K562 (cell line): ENCODE data around the gene RIIAD1. TPM values are rescaled to one million over a fixed set of nuclear protein-coding genes. Genes with fewer than 3 reads are reported as not detected.

Source experiments
- BDP1 ChIP-seq: IDR thresholded peaks from 3 replicates; pipeline ENCODE4 v1.6.1; 2011; ENCODE audit not compliant: insufficient read length, insufficient read depth
- BRF1 ChIP-seq: IDR thresholded peaks from 3 replicates; pipeline ENCODE4 v1.6.1; 2011; ENCODE audit warnings: borderline replicate concordance, mild to moderate bottlenecking; ENCODE audit not compliant: insufficient read length; ENCODE audit errors: extremely low read depth
- CREB3L1 ChIP-seq: fragments of 450-650 bp; IDR thresholded peaks from 2 replicates; pipeline ENCODE4 v1.6.1; 2014; ENCODE audit warnings: low read depth, mild to moderate bottlenecking, moderate library complexity, borderline replicate concordance
- CSDE1 ChIP-seq, 2 experiments: fragments of 450-650 bp; IDR thresholded peaks; 2 replicates each; pipeline ENCODE4 v1.6.1; 2016; ENCODE audit warnings: mild to moderate bottlenecking in 1 of 2
- E2F6 ChIP-seq, 2 experiments: IDR thresholded peaks; 2 replicates each; pipeline ENCODE4 v1.6.1; 2011; ENCODE audit warnings: borderline replicate concordance in 1 of 2, control low read depth in 1 of 2, low read depth in 1 of 2, low read length in 1 of 2, mild to moderate bottlenecking in 1 of 2, mixed read lengths in 1 of 2, moderate library complexity in 1 of 2; ENCODE audit not compliant: insufficient read depth in 1 of 2, insufficient read length in 1 of 2, poor library complexity in 1 of 2, severe bottlenecking in 1 of 2; ENCODE audit errors: extremely low read depth in 1 of 2
- ESRRA ChIP-seq: fragments of 450-650 bp; IDR thresholded peaks from 2 replicates; pipeline ENCODE4 v1.6.1; 2014; ENCODE audit warnings: low read depth, mild to moderate bottlenecking, moderate library complexity, borderline replicate concordance
- KLF13 ChIP-seq: fragments of 450-650 bp; IDR thresholded peaks from 2 replicates; pipeline ENCODE4 v1.6.1; 2016; ENCODE audit warnings: missing genetic modification characterization, low read depth, mild to moderate bottlenecking, missing compliant biosample characterization, moderate library complexity, borderline replicate concordance
- MAZ ChIP-seq, 2 experiments: fragments of 450-650 bp in 1 of 2; sonication (generic) in 1 of 2; formaldehyde crosslinking; IDR thresholded peaks in 1 of 2; conservative IDR thresholded peaks in 1 of 2; 2 replicates each; pipeline versions ENCODE4 v1.4.0 to v1.5.0; 2020; ENCODE audit warnings: mild to moderate bottlenecking in 1 of 2, missing genetic modification reagents in 1 of 2
- MXD1 ChIP-seq: fragments of 250-450 bp; sonication (Bioruptor Pico); IDR thresholded peaks from 2 replicates; pipeline ENCODE4 v1.8.0; 2021; ENCODE audit warnings: borderline replicate concordance, mild to moderate bottlenecking, moderate library complexity; ENCODE audit not compliant: poor library complexity, severe bottlenecking
- RAD21 ChIP-seq, 2 experiments: fragments of 250-450 bp in 1 of 2; fragments of 450-650 bp in 1 of 2; sonication (Bioruptor Pico) in 1 of 2; formaldehyde crosslinking in 1 of 2; IDR thresholded peaks in 1 of 2; conservative IDR thresholded peaks in 1 of 2; 2 replicates each; pipeline versions ENCODE4 v1.4.0 to v1.8.0; 2020 to 2022; ENCODE audit warnings: mild to moderate bottlenecking in 2 of 2, moderate library complexity in 1 of 2
- STAG1 ChIP-seq: sonication (generic); formaldehyde crosslinking; IDR thresholded peaks from 2 replicates; pipeline ENCODE4 v1.5.0; 2020; ENCODE audit warnings: missing genetic modification reagents, borderline replicate concordance
- TRIM24 ChIP-seq, 2 experiments: fragments of 450-650 bp; IDR thresholded peaks; 2 replicates each; pipeline ENCODE4 v1.6.1; 2016
- ZBTB11 ChIP-seq, 3 experiments: fragments of 200-800 bp in 1 of 3; fragments of 250-450 bp in 1 of 3; fragments of 450-650 bp in 1 of 3; sonication (Bioruptor Pico) in 1 of 3; sonication (Bioruptor generic) in 1 of 3; formaldehyde crosslinking in 1 of 3; IDR thresholded peaks; 2 replicates each; pipeline versions ENCODE4 v1.6.1 to v1.8.0; 2016 to 2022; ENCODE audit warnings: mild to moderate bottlenecking in 2 of 3, missing genetic modification characterization in 2 of 3, missing compliant biosample characterization in 1 of 3, moderate library complexity in 1 of 3
- ZBTB7A ChIP-seq: IDR thresholded peaks from 2 replicates; pipeline ENCODE4 v1.6.1; 2011; ENCODE audit warnings: low read depth, mild to moderate bottlenecking, low read length, moderate library complexity, borderline replicate concordance; ENCODE audit not compliant: control insufficient read depth
- ZC3H11A ChIP-seq: IDR thresholded peaks from 2 replicates; pipeline ENCODE4 v1.6.1; 2012; ENCODE audit warnings: low read depth, low read length, improper control_type of control experiment
- ZEB2 ChIP-seq: fragments of 450-650 bp; IDR thresholded peaks from 2 replicates; pipeline ENCODE4 v1.6.1; 2016
- ZNF274 ChIP-seq: IDR thresholded peaks from 2 replicates; pipeline ENCODE4 v1.6.1; 2011; ENCODE audit warnings: low read depth, mild to moderate bottlenecking, low read length, moderate library complexity, borderline replicate concordance
- ZNF707 ChIP-seq: fragments of 250-450 bp; sonication (Bioruptor Pico); conservative IDR thresholded peaks from 2 replicates; pipeline ENCODE4 v1.8.0; 2022; ENCODE audit warnings: inconsistent platforms, mild to moderate bottlenecking, moderate library complexity
- ZNF717 ChIP-seq: fragments of 250-450 bp; sonication (Bioruptor Pico); IDR thresholded peaks from 2 replicates; pipeline ENCODE4 v1.5.0; 2021
- polyA plus RNA-seq, 8 experiments: library from polyadenylated mRNA; depleted of rRNA in 4 of 8; stranded (reverse) in 5 of 8; unstranded in 3 of 8; fragments of >200 nt; fragmentation: Nextera tagmentation in 2 of 8; fragmentation: Illumina TruSeq in 1 of 8; extraction: Ambion mirVana in 2 of 8; extraction: Trizol in 1 of 8; gene quantifications; 2 replicates each; pipeline versions ENCODE4 v1.2.1 to v1.2.3, GENCODE V29; 2011 to 2014; ENCODE audit warnings: inconsistent platforms in 1 of 8, missing spikeins in 1 of 8
- total RNA-seq, 7 experiments: library from RNA; depleted of rRNA in 6 of 7; stranded (reverse); fragments of >200 nt in 6 of 7; fragmentation: Illumina TruSeq in 2 of 7; extraction: Trizol in 2 of 7; gene quantifications; 2 replicates each; pipeline versions ENCODE4 v1.2.1 to v1.2.3, GENCODE V29; 2011 to 2021; ENCODE audit warnings: low replicate concordance in 1 of 7

RIIAD1 gene
- total and polyA plus RNA-seq, 9 of the 15 experiments (the other 6 are each of a cell fraction or from before 2014, with no cell fraction given): not detected

GRCh38 chr1:151714820-151715725 lies 6.2 kb upstream of the RIIAD1 start (continued):
- TF ChIP-seq ZNF707 (CRISPR knock-in tag): no peak
- TF ChIP-seq MAZ (CRISPR knock-in tag; conservative IDR thresholded peaks at IDR 0.05 in 1 of 2, IDR thresholded peaks at IDR 0.05 in 1 of 2): peak in 1 of 2 experiments; percentile 57; a peak in 1 of 4 replicates
- no peak for TF ChIP-seq MXD1 (CRISPR knock-in tag)
- no peak for TF ChIP-seq CREB3L1
- TF ChIP-seq ZEB2: peak; percentile 36; the same call in 1 of the 2 replicates
- TF ChIP-seq STAG1: no peak
- TF ChIP-seq CSDE1 (IDR thresholded peaks at IDR 0.05): no peak
- peak in 1 of 3 experiments; percentile 62; a peak in 1 of 6 replicates for TF ChIP-seq ZBTB11 (CRISPR knock-in tag; IDR thresholded peaks at IDR 0.05)
- no peak for TF ChIP-seq RAD21 (CRISPR knock-in tag; conservative IDR thresholded peaks at IDR 0.05 in 1 of 2, IDR thresholded peaks at IDR 0.05 in 1 of 2)
- TF ChIP-seq ZNF274: no peak
- no peak for TF ChIP-seq ESRRA
- TF ChIP-seq ZC3H11A: no peak
- TF ChIP-seq E2F6 (IDR thresholded peaks at IDR 0.05; ENCODE audit: borderline replicate concordance in 1 of 2, extremely low read depth in 1 of 2, insufficient read depth in 1 of 2, insufficient read length in 1 of 2, low read depth in 1 of 2, low read length in 1 of 2, poor library complexity in 1 of 2, severe bottlenecking in 1 of 2): no peak
- no peak for TF ChIP-seq BDP1
- TF ChIP-seq ZBTB7A: no peak; the same call in 1 of the 2 replicates
- TF ChIP-seq BRF1: no peak
- no peak for TF ChIP-seq KLF13 (tag)
- no peak for TF ChIP-seq ZNF717 (CRISPR knock-in tag)
- TF ChIP-seq TRIM24 (IDR thresholded peaks at IDR 0.05): peak; percentile 95
